SK-N-SH (cell line): ENCODE data around the gene RAD51B. TPM values are rescaled to one million over a fixed set of nuclear protein-coding genes. Genes with fewer than 3 reads are reported as not detected.

ENCODE experiments used
- CTCF ChIA-PET: fragments of 300-600, 350-600 bp; formaldehyde crosslinking; extraction: SDS; loops from one replicate; lab custom pipeline; 2021; lab: Yijun Ruan, JAX
- POLR2A ChIA-PET: fragments of 350-600 bp; sonication (Branson Sonifier 250); formaldehyde crosslinking; extraction: SDS; loops from one replicate; lab custom pipeline; 2020; ENCODE audit warnings: antibody characterized with exemption, inconsistent platforms; lab: Yijun Ruan, JAX
- DNase-seq: peaks from one replicate; pipeline ENCODE4 v3.0.0; 2012
- H2AFZ ChIP-seq: fragments of 200-600 bp; sonication (generic); 2 replicates; pipeline ENCODE4 v1.8.1; 2016; ENCODE audit warnings: antibody characterized with exemption, mild to moderate bottlenecking, low read depth
- H3F3A ChIP-seq: fragments of 200-600 bp; sonication (generic); replicated peaks from 2 replicates; pipeline ENCODE3; 2016; ENCODE audit warnings: antibody characterized with exemption, mild to moderate bottlenecking; ENCODE audit not compliant: insufficient read depth
- H3K27ac ChIP-seq, 2 experiments: fragments of 200-500 bp in 1 of 2; fragments of 200-600 bp in 1 of 2; sonication (Bioruptor generic) in 1 of 2; sonication (generic), shearing (Covaris generic) in 1 of 2; 2 replicates each; pipeline versions ENCODE4 v1.5.1 to v1.6.1; 2014 to 2016; ENCODE audit warnings: low read depth in 2 of 2, inconsistent platforms in 1 of 2, low read length in 1 of 2, mild to moderate bottlenecking in 1 of 2, mixed read lengths in 1 of 2
- H3K27me3 ChIP-seq: fragments of 200-600 bp; sonication (generic), shearing (Covaris generic); 2 replicates; pipeline ENCODE4 v1.6.1; 2016; ENCODE audit warnings: mixed run types; ENCODE audit not compliant: insufficient read depth
- H3K36me3 ChIP-seq, 2 experiments: fragments of 200-500 bp in 1 of 2; fragments of 200-600 bp in 1 of 2; sonication (Bioruptor generic) in 1 of 2; sonication (generic) in 1 of 2; replicated peaks in 1 of 2; 2 replicates each; pipeline versions ENCODE3 to v1.5.1; 2014 to 2016; ENCODE audit warnings: low read length in 1 of 2, mild to moderate bottlenecking in 1 of 2; ENCODE audit not compliant: insufficient read depth in 2 of 2, control insufficient read depth in 1 of 2
- H3K4me1 ChIP-seq, 2 experiments: fragments of 200-500 bp in 1 of 2; fragments of 200-600 bp in 1 of 2; sonication (Bioruptor generic) in 1 of 2; sonication (generic), shearing (Covaris generic) in 1 of 2; 2 replicates each; pipeline versions ENCODE4 v1.5.1 to v1.6.1; 2014 to 2016; ENCODE audit warnings: low read depth in 1 of 2, low read length in 1 of 2, mixed run types in 1 of 2; ENCODE audit not compliant: insufficient read depth in 2 of 2, control insufficient read depth in 1 of 2
- H3K4me2 ChIP-seq: fragments of 200-600 bp; sonication (generic), shearing (Covaris generic); 2 replicates; pipeline ENCODE4 v1.6.1; 2017; ENCODE audit warnings: mixed run types
- H3K4me3 ChIP-seq, 2 experiments: fragments of 200-500 bp in 1 of 2; fragments of 200-600 bp in 1 of 2; sonication (Bioruptor generic) in 1 of 2; sonication (generic), shearing (Covaris generic) in 1 of 2; 2 replicates each; pipeline versions ENCODE4 v1.5.1 to v1.8.1; 2014 to 2016; ENCODE audit warnings: low read depth in 2 of 2, inconsistent platforms in 1 of 2, low read length in 1 of 2, mild to moderate bottlenecking in 1 of 2, mixed read lengths in 1 of 2, moderate library complexity in 1 of 2
- H3K79me2 ChIP-seq: fragments of 200-600 bp; sonication (generic); 2 replicates; pipeline ENCODE4 v1.8.1; 2017; ENCODE audit warnings: mild to moderate bottlenecking; ENCODE audit not compliant: insufficient read depth
- H3K9ac ChIP-seq: fragments of 200-600 bp; sonication (generic); 2 replicates; pipeline ENCODE4 v1.6.1; 2017; ENCODE audit warnings: mixed run types
- H3K9me2 ChIP-seq: fragments of 200-600 bp; sonication (generic); 2 replicates; pipeline ENCODE4 v1.6.1; 2017; ENCODE audit warnings: mixed run types
- H3K9me3 ChIP-seq: fragments of 200-600 bp; sonication (generic); 2 replicates; pipeline ENCODE4 v1.6.1; 2017; ENCODE audit warnings: mixed run types, mild to moderate bottlenecking, moderate library complexity
- H4K20me1 ChIP-seq: fragments of 200-600 bp; sonication (generic); 2 replicates; pipeline ENCODE4 v1.6.1; 2017; ENCODE audit warnings: mild to moderate bottlenecking, mixed run types; ENCODE audit not compliant: insufficient read depth
- CHD2 ChIP-seq: fragments of 150-350 bp; IDR thresholded peaks from 2 replicates; pipeline ENCODE4 v1.6.1; 2018; ENCODE audit warnings: low read length; ENCODE audit not compliant: partially characterized antibody
- FOXM1 ChIP-seq: IDR thresholded peaks from 2 replicates; pipeline ENCODE4 v1.4.0; 2012; ENCODE audit warnings: low read depth, mild to moderate bottlenecking
- GABPA ChIP-seq: IDR thresholded peaks from 2 replicates; pipeline ENCODE4 v1.4.0; 2012; ENCODE audit warnings: low read depth, mild to moderate bottlenecking
- GATA2 ChIP-seq: sonication (generic); formaldehyde crosslinking; IDR thresholded peaks from 2 replicates; pipeline ENCODE4 v1.5.0; 2020; ENCODE audit warnings: mild to moderate bottlenecking, missing genetic modification reagents
- JUND ChIP-seq: IDR thresholded peaks from 2 replicates; pipeline ENCODE4 v1.4.0; 2012
- MEF2A ChIP-seq: IDR thresholded peaks from 2 replicates; pipeline ENCODE4 v1.4.0; 2012; ENCODE audit warnings: low read depth, borderline replicate concordance
- NRF1 ChIP-seq: IDR thresholded peaks from 2 replicates; pipeline ENCODE4 v1.6.1; 2012; ENCODE audit warnings: low read depth, mild to moderate bottlenecking, low read length
- POLR2AphosphoS5 ChIP-seq: IDR thresholded peaks from 2 replicates; pipeline ENCODE4 v1.6.1; 2012; ENCODE audit warnings: low read depth, low read length
- RFX5 ChIP-seq: IDR thresholded peaks from 2 replicates; pipeline ENCODE4 v1.6.1; 2012; ENCODE audit warnings: mild to moderate bottlenecking, improper control_type of control experiment, low read length
- SMC3 ChIP-seq: IDR thresholded peaks from 2 replicates; pipeline ENCODE4 v1.6.1; 2012; ENCODE audit warnings: low read depth, low read length, improper control_type of control experiment
- TAF1 ChIP-seq: IDR thresholded peaks from 2 replicates; pipeline ENCODE4 v1.6.1; 2012; ENCODE audit warnings: low read depth, mild to moderate bottlenecking, low read length, moderate library complexity, borderline replicate concordance
- YY1 ChIP-seq: IDR thresholded peaks from 2 replicates; pipeline ENCODE4 v1.4.0; 2012; ENCODE audit warnings: low read depth, mild to moderate bottlenecking
- WGBS: methylation state at CpG from one replicate; pipeline ENCODE4 v1.1.6; 2017; ENCODE audit warnings: low lambda C conversion rate; 5-methylcytosine and 5-hydroxymethylcytosine counted together
- polyA plus RNA-seq, 3 experiments: library from polyadenylated mRNA; depleted of rRNA; stranded (reverse); fragments of >200 nt; gene quantifications; 2 replicates each; pipeline ENCODE4 v1.2.3, GENCODE V29; 2012
- TF ChIP-seq, protein P1 (sequence below): IDR thresholded peaks from 2 replicates; pipeline ENCODE4 v1.4.0; 2012; ENCODE audit warnings: low read depth, borderline replicate concordance
- TF ChIP-seq, protein P2 (sequence below): IDR thresholded peaks from 2 replicates; pipeline ENCODE4 v1.6.1; 2012; ENCODE audit warnings: mild to moderate bottlenecking, low read depth, low read length, moderate library complexity
- TF ChIP-seq, protein P3 (sequence below): fragments of 150-350 bp; IDR thresholded peaks from 2 replicates; pipeline ENCODE4 v1.6.1; 2017; ENCODE audit warnings: antibody characterized with exemption, low read length, low read depth, borderline replicate concordance
- TF ChIP-seq, protein P4 (sequence below): fragments of 150-350 bp; IDR thresholded peaks from 2 replicates; pipeline ENCODE4 v1.6.1; 2016; ENCODE audit warnings: mild to moderate bottlenecking, low read depth, low read length
- TF ChIP-seq, protein P5 (sequence below): IDR thresholded peaks from 2 replicates; pipeline ENCODE4 v1.4.0; 2012; ENCODE audit warnings: low read depth
- TF ChIP-seq, protein P6 (sequence below): IDR thresholded peaks from 2 replicates; pipeline ENCODE4 v1.4.0; 2012; ENCODE audit warnings: low read depth, borderline replicate concordance

The RAD51B gene
- polyA plus RNA-seq, 1 of the 3 experiments (the other 2 are of a cell fraction): 6.0 TPM

DNA sequence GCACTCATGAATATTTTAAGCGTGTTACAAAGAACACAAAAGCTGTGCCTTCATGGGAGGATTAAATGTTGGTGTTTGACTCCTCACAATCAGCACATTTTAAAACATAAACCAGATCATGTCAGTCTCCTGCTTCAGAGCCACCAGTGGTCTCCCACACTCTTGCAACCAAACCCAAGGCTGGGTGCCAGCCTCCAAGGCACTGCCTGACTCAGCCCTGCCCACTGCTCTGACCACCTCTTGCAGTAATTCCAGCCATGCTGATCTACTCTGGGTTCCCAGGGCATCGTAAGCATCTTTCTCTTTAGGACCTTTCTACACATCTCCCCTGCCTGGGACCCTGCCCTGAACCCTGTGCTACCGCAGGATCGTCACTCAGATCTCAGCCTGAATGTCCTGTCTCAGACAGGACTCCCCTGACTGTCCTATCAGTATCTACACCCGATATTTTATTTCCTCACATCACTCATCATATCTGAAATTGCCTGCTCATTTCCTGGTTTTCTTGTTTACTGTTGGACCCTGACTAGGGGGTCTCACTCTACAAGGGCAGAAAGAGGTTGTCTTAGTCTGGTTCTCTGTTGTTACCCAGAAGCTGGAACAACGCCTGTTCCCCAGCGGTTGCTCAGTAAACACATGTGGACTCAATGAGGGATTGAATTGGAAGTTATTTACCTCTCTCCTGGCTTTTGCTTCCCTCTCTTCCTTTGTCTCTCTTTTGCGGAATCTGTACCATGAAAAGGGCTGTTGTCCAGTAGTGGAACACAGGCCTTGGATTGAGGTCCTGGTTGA, 449.8 kb downstream of the RAD51B start:
- POLR2A ChIA-PET: no interaction called here
- WGBS: 83% methylated on average over 8 of the region's 8 CpGs
- CTCF ChIA-PET: interaction anchor here (1.5 to 1.6 kb wide), 2 partner anchors 20 to 519 kb away, joined by 4 read pairs; no protein-coding TSS in a partner anchor
- H3F3A ChIP-seq: no peaks in the 10 kb centered on the region
- H3K4me3 ChIP-seq: no peak overlapping the region
- no peak overlapping the region for H3K9ac ChIP-seq
- no peaks in the 10 kb centered on the region for H3K9me2 ChIP-seq
- no peak for TF ChIP-seq YY1
- TF ChIP-seq, all 33 proteins: peak for 0
- Histone ChIP-seq H3K27ac (no peak overlapping the region), H2AFZ (no peak overlapping the region), H3K36me3 (no peaks in the 10 kb centered on the region), H4K20me1 (no peaks in the 10 kb centered on the region), H3K4me1 (peaks cover 0 to 11% of the 10 kb centered on the region in 2 experiments; a peak in 2 of 4 replicates), H3K27me3 (no peaks in the 10 kb centered on the region), H3K4me2 (no peak overlapping the region), H3K79me2 (no peaks in the 10 kb centered on the region), H3K9me3 (no peaks in the 10 kb centered on the region)
- no peak for DNase-seq

DNA sequence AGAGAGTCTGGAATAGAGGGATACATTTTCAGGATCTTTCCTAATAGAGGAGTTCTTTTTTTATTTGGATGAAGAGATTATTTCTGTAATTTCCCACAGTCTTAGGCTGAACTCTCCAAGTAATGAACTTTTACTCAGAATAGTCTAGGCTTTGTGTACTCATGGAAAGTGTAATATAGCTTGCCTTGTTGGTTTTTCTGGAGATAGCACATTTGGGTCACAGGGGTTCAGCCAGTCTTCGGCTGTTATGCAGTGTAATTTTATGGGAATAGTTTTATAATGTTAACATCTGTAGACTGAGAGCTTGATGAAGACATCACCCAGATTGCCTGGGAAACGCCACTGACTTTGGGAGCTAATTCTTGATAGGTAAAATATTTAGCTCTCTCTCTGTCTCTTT, 450.8 kb downstream of the RAD51B start:
- ChIA-PET CTCF (interaction anchor here (0.7 to 1.5 kb wide), 3 partner anchors 107 to 554 kb away, joined by 3 to 4 read pairs (median 3); no protein-coding TSS in a partner anchor), POLR2A (no interaction called here)
- Histone ChIP-seq H3K79me2 (no peaks in the 10 kb centered on the region), H3K4me1 (peaks cover 0 to 11% of the 10 kb centered on the region in 2 experiments; a peak in 2 of 4 replicates), H3K4me2 (no peak overlapping the region), H3K36me3 (no peaks in the 10 kb centered on the region), H3K9me3 (no peaks in the 10 kb centered on the region), H3K27me3 (no peaks in the 10 kb centered on the region), H3K9ac (no peak overlapping the region), H3F3A (no peaks in the 10 kb centered on the region), H2AFZ (no peak overlapping the region), H4K20me1 (no peaks in the 10 kb centered on the region), H3K4me3 (no peak overlapping the region), H3K27ac (no peak overlapping the region), H3K9me2 (no peaks in the 10 kb centered on the region)
- no peak for DNase-seq
- 85% methylated on average over 2 of the region's 2 CpGs for WGBS
- TF ChIP-seq TAF1: no peak
- no peak for TF ChIP-seq JUND
- TF ChIP-seq NRF1: no peak
- TF ChIP-seq, protein P1, sequence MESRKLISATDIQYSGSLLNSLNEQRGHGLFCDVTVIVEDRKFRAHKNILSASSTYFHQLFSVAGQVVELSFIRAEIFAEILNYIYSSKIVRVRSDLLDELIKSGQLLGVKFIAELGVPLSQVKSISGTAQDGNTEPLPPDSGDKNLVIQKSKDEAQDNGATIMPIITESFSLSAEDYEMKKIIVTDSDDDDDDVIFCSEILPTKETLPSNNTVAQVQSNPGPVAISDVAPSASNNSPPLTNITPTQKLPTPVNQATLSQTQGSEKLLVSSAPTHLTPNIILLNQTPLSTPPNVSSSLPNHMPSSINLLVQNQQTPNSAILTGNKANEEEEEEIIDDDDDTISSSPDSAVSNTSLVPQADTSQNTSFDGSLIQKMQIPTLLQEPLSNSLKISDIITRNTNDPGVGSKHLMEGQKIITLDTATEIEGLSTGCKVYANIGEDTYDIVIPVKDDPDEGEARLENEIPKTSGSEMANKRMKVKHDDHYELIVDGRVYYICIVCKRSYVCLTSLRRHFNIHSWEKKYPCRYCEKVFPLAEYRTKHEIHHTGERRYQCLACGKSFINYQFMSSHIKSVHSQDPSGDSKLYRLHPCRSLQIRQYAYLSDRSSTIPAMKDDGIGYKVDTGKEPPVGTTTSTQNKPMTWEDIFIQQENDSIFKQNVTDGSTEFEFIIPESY: no peak
- no peak for TF ChIP-seq RFX5
- no peak for TF ChIP-seq SMC3
- TF ChIP-seq, protein P2, sequence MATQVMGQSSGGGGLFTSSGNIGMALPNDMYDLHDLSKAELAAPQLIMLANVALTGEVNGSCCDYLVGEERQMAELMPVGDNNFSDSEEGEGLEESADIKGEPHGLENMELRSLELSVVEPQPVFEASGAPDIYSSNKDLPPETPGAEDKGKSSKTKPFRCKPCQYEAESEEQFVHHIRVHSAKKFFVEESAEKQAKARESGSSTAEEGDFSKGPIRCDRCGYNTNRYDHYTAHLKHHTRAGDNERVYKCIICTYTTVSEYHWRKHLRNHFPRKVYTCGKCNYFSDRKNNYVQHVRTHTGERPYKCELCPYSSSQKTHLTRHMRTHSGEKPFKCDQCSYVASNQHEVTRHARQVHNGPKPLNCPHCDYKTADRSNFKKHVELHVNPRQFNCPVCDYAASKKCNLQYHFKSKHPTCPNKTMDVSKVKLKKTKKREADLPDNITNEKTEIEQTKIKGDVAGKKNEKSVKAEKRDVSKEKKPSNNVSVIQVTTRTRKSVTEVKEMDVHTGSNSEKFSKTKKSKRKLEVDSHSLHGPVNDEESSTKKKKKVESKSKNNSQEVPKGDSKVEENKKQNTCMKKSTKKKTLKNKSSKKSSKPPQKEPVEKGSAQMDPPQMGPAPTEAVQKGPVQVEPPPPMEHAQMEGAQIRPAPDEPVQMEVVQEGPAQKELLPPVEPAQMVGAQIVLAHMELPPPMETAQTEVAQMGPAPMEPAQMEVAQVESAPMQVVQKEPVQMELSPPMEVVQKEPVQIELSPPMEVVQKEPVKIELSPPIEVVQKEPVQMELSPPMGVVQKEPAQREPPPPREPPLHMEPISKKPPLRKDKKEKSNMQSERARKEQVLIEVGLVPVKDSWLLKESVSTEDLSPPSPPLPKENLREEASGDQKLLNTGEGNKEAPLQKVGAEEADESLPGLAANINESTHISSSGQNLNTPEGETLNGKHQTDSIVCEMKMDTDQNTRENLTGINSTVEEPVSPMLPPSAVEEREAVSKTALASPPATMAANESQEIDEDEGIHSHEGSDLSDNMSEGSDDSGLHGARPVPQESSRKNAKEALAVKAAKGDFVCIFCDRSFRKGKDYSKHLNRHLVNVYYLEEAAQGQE: no peak
- no peak for TF ChIP-seq MEF2A
- no peak for TF ChIP-seq FOXM1
- TF ChIP-seq, protein P3, sequence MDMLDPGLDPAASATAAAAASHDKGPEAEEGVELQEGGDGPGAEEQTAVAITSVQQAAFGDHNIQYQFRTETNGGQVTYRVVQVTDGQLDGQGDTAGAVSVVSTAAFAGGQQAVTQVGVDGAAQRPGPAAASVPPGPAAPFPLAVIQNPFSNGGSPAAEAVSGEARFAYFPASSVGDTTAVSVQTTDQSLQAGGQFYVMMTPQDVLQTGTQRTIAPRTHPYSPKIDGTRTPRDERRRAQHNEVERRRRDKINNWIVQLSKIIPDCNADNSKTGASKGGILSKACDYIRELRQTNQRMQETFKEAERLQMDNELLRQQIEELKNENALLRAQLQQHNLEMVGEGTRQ: no peak
- TF ChIP-seq POLR2AphosphoS5: no peak
- TF ChIP-seq, protein P4, sequence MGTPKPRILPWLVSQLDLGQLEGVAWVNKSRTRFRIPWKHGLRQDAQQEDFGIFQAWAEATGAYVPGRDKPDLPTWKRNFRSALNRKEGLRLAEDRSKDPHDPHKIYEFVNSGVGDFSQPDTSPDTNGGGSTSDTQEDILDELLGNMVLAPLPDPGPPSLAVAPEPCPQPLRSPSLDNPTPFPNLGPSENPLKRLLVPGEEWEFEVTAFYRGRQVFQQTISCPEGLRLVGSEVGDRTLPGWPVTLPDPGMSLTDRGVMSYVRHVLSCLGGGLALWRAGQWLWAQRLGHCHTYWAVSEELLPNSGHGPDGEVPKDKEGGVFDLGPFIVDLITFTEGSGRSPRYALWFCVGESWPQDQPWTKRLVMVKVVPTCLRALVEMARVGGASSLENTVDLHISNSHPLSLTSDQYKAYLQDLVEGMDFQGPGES: no peak
- TF ChIP-seq, protein P5, sequence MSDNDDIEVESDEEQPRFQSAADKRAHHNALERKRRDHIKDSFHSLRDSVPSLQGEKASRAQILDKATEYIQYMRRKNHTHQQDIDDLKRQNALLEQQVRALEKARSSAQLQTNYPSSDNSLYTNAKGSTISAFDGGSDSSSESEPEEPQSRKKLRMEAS: no peak
- TF ChIP-seq GABPA: no peak
- no peak for TF ChIP-seq GATA2 (CRISPR knock-in tag)
- TF ChIP-seq, protein P6, sequence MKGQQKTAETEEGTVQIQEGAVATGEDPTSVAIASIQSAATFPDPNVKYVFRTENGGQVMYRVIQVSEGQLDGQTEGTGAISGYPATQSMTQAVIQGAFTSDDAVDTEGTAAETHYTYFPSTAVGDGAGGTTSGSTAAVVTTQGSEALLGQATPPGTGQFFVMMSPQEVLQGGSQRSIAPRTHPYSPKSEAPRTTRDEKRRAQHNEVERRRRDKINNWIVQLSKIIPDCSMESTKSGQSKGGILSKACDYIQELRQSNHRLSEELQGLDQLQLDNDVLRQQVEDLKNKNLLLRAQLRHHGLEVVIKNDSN: no peak
- TF ChIP-seq CHD2: no peak
